WERI-Rb-1 (cell line): ENCODE results near the gene FSTL1.

Experiments
- DNase-seq: peaks from one replicate; pipeline ENCODE4 v3.0.0-alpha.2; 2020
- H3K27ac ChIP-seq: fragments of 250-450 bp; sonication (Bioruptor Pico); 2 replicates; pipeline ENCODE4 v1.5.1; 2020; ENCODE audit warnings: mild to moderate bottlenecking, moderate library complexity
- H3K27me3 ChIP-seq: fragments of 250-450 bp; sonication (Bioruptor Pico); 2 replicates; pipeline ENCODE4 v1.5.1; 2021; ENCODE audit warnings: mild to moderate bottlenecking, low read depth, moderate library complexity; ENCODE audit not compliant: insufficient read depth, severe bottlenecking
- H3K36me3 ChIP-seq: fragments of 250-450 bp; sonication (Bioruptor Pico); 2 replicates; pipeline ENCODE4 v1.5.1; 2020; ENCODE audit warnings: mild to moderate bottlenecking, moderate library complexity
- H3K4me3 ChIP-seq: 2 replicates; pipeline ENCODE4 v1.5.1; 2011; ENCODE audit warnings: low read depth, mild to moderate bottlenecking, control low read depth, low read length
- H3K9me3 ChIP-seq: fragments of 250-450 bp; sonication (Bioruptor Pico); 2 replicates; pipeline ENCODE4 v1.5.1; 2021; ENCODE audit warnings: mild to moderate bottlenecking, moderate library complexity; ENCODE audit not compliant: severe bottlenecking
- TF ChIP-seq, protein P1 (sequence below): IDR thresholded peaks from 2 replicates; pipeline ENCODE4 v1.5.1; 2011; ENCODE audit warnings: low read depth, mild to moderate bottlenecking, control low read depth, inconsistent platforms, low read length

Gene FSTL1

DNA sequence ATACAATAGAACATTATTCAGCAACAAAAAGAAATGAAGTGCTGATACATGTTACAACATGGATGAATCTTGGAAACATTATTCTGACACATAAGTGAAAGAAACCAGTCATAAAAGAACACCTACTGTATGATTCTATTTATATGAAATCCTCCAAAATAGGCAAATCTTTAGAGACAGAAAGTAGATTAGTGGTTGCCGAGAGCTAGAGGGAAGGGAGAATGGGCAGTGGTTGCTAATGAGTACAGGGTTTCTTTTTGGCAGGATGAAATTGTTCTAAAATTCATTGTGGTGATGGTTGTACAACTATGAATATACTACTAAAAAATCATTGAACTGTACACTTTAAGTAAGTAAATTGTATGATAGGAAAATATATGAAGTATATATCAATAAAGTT, 95.3 kb downstream of the FSTL1 start:
- Histone ChIP-seq H3K9me3 (no peaks in the 10 kb centered on the region), H3K27me3 (no peaks in the 10 kb centered on the region), H3K27ac (no peak overlapping the region), H3K36me3 (no peaks in the 10 kb centered on the region), H3K4me3 (no peak overlapping the region)
- DNase-seq, result no peak
- TF ChIP-seq, protein P1, sequence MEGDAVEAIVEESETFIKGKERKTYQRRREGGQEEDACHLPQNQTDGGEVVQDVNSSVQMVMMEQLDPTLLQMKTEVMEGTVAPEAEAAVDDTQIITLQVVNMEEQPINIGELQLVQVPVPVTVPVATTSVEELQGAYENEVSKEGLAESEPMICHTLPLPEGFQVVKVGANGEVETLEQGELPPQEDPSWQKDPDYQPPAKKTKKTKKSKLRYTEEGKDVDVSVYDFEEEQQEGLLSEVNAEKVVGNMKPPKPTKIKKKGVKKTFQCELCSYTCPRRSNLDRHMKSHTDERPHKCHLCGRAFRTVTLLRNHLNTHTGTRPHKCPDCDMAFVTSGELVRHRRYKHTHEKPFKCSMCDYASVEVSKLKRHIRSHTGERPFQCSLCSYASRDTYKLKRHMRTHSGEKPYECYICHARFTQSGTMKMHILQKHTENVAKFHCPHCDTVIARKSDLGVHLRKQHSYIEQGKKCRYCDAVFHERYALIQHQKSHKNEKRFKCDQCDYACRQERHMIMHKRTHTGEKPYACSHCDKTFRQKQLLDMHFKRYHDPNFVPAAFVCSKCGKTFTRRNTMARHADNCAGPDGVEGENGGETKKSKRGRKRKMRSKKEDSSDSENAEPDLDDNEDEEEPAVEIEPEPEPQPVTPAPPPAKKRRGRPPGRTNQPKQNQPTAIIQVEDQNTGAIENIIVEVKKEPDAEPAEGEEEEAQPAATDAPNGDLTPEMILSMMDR, result no peak

DNA sequence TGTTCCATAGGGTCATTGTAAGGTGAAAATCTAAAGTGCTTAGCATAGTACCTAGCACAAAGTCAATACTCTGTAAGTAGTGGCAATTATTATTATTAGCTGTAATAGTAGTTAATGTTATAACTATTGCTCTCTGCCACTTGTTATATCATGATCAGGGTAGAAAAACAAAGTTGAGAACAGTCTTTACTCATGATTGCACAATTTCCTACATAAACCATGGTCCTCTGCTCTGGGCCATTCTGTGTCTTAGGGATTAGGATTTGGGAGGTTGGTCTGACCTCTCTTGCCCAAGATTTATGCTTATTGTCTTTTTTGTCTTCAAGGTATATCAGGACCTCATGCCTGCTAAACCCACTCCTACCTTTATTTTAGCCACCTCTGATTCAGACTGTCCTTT, 97.3 kb downstream of the FSTL1 start:
- Histone ChIP-seq H3K27ac (no peak overlapping the region), H3K4me3 (no peak overlapping the region), H3K36me3 (peaks cover 3% of the 10 kb centered on the region; the same call in 1 of the 2 replicates), H3K27me3 (no peaks in the 10 kb centered on the region), H3K9me3 (no peaks in the 10 kb centered on the region)
- no peak for DNase-seq
- TF ChIP-seq, protein P1, result no peak

DNA sequence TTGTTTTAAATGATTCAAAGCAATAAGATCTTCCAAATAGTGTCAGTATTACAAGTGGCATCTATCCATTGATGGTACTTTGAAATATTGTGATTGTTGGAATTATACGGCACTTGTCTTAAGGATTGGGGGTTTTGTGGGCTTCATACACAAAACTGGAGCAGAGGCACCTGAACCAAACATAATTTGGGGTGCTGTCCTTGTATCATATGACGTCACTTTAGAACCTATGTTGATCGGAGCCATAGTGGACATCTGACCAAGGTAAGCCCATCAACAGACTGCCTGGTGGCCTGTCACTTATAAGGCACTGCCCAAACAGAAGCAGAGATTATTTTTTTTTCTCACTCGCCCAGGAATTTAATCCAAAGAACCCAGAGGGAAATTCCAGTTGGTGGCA, 98.8 kb downstream of the FSTL1 start:
- Histone ChIP-seq H3K27me3 (no peaks in the 10 kb centered on the region), H3K36me3 (peaks cover 10% of the 10 kb centered on the region), H3K9me3 (no peaks in the 10 kb centered on the region), H3K27ac (no peak overlapping the region), H3K4me3 (no peak overlapping the region)
- TF ChIP-seq, protein P1, result no peak
- no peak for DNase-seq

DNA sequence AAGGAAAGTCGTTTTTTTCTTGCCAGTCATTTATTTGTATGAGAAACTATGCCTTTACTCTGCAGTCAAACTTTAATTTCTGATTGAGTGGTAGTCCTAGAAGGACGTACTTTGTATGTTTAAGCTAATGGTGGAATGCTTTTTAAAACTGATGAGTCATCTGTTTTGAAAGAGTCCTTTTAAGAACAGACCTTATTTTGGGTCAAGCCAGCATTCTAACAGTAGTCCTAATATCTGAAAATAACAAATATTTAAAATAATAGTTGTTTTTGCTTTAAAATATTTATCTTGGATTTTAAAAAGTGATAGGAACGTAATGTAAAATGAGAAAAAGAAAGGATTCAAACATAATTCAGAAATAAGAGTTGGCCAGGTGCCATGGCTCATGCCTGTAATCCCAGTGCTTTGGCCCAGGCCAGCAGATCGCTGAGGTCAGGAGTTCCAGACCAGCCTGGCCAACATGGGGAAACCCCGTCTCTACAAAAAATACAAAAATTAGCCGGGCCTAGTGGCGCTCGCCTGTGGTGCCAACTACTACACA, 100.3 kb downstream of the FSTL1 start:
- TF ChIP-seq, protein P1, result no peak
- H3K4me3 ChIP-seq, result peak overlapping the region; percentile 88
- no peaks in the 10 kb centered on the region for H3K27me3 ChIP-seq
- H3K27ac ChIP-seq, result no peak overlapping the region
- no peak for DNase-seq
- no peaks in the 10 kb centered on the region for H3K9me3 ChIP-seq
- peaks cover 26% of the 10 kb centered on the region for H3K36me3 ChIP-seq

DNA sequence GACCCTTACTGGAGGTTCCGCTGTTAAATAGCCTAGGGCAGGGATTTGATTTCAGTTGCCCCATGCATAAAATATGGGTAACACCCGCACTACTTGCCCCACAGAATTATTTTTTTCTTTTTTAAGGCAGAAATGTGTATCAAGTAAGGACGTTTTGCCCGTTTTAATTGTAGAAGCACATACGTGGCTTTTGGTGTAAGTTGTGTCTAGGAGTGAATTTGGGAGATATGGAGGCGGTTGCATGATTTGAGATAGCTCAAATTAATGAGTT, 101.0 kb downstream of the FSTL1 start:
- Histone ChIP-seq H3K4me3 (peak overlapping the region; percentile 88), H3K36me3 (peaks cover 32% of the 10 kb centered on the region), H3K27ac (peak overlapping the region; percentile 94), H3K9me3 (no peaks in the 10 kb centered on the region), H3K27me3 (no peaks in the 10 kb centered on the region)
- TF ChIP-seq, protein P1, result no peak
- no peak for DNase-seq

DNA sequence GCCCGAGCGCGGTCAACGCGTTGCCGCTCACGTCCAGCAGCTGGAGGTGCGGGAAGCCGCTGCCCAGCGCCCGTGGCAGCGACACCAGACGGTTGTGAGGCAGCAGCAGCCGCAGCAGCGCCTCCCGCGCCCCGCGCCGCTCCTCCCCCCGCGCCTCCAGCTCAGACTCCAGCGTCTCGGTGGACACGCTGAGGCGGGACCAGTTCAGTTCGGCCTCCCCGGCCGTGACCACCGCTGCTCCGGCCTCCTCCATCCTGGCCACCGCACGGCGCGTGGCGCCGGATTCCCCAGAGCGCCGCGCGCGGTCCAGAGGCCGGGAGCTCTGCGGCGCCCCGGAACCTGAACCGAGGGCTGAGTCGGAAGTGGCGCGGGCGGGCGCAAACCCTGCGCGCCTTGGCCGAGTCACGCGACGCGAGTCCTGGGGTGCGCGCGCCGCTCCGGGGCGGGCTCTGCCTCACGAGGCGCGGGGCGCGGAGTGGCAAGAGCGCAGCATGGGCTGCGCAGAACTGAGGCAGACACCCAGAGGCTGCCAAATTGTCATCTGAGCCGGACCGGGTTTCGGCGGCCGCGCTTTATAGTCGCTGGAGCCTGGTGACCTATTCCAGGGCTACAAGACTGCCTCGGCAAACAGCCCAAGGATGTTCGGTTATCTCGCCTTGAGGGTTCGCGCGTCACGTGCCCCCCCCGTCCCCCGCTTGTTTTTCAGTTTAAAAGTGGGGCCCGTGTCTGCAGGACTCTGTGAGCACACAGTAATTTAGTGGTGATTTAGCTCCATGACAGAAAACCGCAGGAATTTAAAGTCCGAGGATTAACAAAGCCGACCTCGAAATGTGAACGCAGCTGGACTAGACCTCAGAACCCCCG, 101.6 kb downstream of the FSTL1 start, which contains the start of gene LRRC58:
LRRC58 (minus strand) TSS at position 364 of the 864 bp plus-strand sequence; CDS start at position 253, 111 bp downstream.
- TF ChIP-seq, protein P1, result peak; percentile 57
- Histone ChIP-seq H3K9me3 (no peaks in the 10 kb centered on the region), H3K27ac (peak within 1 kb of the TSS; percentile 94), H3K4me3 (peak within 1 kb of the TSS; percentile 88), H3K27me3 (no peaks in the 10 kb centered on the region), H3K36me3 (peaks cover 38% of the 10 kb centered on the region)
- peak; percentile 87 for DNase-seq
